GM18502 (cell line): ENCODE measurements around the gene TGIF2LY.
"Not testable (repeated sequence)": the region's sequence is repeated elsewhere in the genome, so short reads cannot be mapped to it uniquely, and the experiment has no call there.

Experiments
- ATAC-seq: cut with Tn5 transposase; IDR thresholded peaks from one replicate; pipeline ENCODE4 v1.9.1; 2021; ENCODE audit warnings: mild to moderate bottlenecking; ENCODE audit not compliant: unreplicated experiment, poor library complexity

TGIF2LY gene

DNA sequence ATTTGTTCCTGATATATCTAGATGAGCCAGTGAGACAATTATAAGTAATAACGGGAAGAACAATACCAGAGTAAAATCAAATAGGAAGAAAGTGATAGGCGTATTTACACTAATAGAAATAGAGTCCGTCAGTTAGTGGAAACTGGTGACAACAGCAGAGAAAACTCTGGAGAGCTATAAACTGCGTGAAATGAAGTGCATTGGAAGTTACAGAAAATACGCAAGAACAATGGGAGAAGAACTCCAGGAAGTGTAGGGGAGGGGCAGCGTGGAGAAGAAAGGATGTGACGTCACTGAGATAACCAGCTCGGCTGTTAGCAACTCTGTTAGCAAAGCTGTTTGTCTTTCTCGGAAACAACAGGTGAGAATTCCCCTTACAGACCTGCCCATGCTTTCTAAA, at the start of gene TGIF2LY:
Gene TGIF2LY (plus strand): TSS at position 301 of the 400 bp plus-strand sequence. CDS start 178 bp downstream, outside the sequence.
- ATAC-seq: not testable (repeated sequence)
